ENCODE measurements around the gene MACROD2. TPM values are rescaled to one million over a fixed set of nuclear protein-coding genes. Genes with fewer than 3 reads are reported as not detected.

Gene MACROD2
- polyA plus RNA-seq, 1 donor: 5.4 TPM

- Histone ChIP-seq H3K27me3 (ENCODE audit: control insufficient read depth, insufficient read depth, low read length) (no peaks in the 10 kb centered on the region), H3K36me3 (ENCODE audit: control insufficient read depth, insufficient read depth, low read length) (no peaks in the 10 kb centered on the region), H3K9me3 (ENCODE audit: control insufficient read depth, low read depth, low read length) (no peaks in the 10 kb centered on the region), H3K4me3 (ENCODE audit: low read length) (no peak overlapping the region), H3K4me1 (ENCODE audit: control insufficient read depth, insufficient read depth, low read length) (no peaks in the 10 kb centered on the region), H3K27ac (ENCODE audit: low read length) (no peak overlapping the region)
- no peak for DNase-seq
- WGBS (ENCODE audit: insufficient coverage, low lambda C conversion rate): no CpG with 5 or more reads among the region's 1 CpG
Observed at GRCh38 chr20:15257569-15257870, 1262.2 kb downstream of the MACROD2 start.

- H3K9me3 ChIP-seq (ENCODE audit: control insufficient read depth, low read depth, low read length): no peaks in the 10 kb centered on the region
- DNase-seq: peak in 1 of 2 donors; percentile 72
- H3K27me3 ChIP-seq (ENCODE audit: control insufficient read depth, insufficient read depth, low read length): no peaks in the 10 kb centered on the region
- H3K4me1 ChIP-seq (ENCODE audit: control insufficient read depth, insufficient read depth, low read length): peaks cover 2% of the 10 kb centered on the region
- 0% methylated on average over 1 of the region's 1 CpG for WGBS (ENCODE audit: insufficient coverage, low lambda C conversion rate)
- no peak overlapping the region for H3K27ac ChIP-seq (ENCODE audit: low read length)
- no peak overlapping the region for H3K4me3 ChIP-seq (ENCODE audit: low read length)
- H3K36me3 ChIP-seq (ENCODE audit: control insufficient read depth, insufficient read depth, low read length): no peaks in the 10 kb centered on the region
Observed at GRCh38 chr20:15265581-15266309, 1270.4 kb downstream of the MACROD2 start.

DNA sequence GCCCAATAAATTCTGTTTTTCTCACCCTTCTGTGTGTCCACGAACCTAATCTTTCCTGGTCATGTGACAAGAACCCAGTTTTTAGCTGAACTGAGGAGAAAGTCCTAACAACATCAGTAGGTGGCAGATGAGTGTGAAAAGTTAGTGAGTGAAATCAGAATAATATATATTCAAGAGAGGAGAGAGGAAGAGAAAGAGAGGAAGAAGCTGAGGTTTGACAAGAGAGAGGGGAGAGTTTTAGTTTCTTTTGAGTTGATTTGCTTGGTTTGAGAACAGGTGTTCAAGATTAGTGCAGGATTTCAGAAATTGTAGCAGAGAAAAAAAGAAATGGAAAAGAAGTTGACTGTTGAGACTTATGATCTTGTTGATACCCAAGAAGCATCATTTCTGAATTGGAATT, 1272.6 kb downstream of the MACROD2 start:
- peaks cover 2% of the 10 kb centered on the region for H3K4me1 ChIP-seq (ENCODE audit: control insufficient read depth, insufficient read depth, low read length)
- no CpG with 5 or more reads among the region's 1 CpG for WGBS (ENCODE audit: insufficient coverage, low lambda C conversion rate)

GRCh38 chr20:15278041-15278440, 1282.7 kb downstream of the MACROD2 start:
- no peak for DNase-seq
- no peak overlapping the region for H3K27ac ChIP-seq (ENCODE audit: low read length)
- no peak overlapping the region for H3K4me3 ChIP-seq (ENCODE audit: low read length)
- H3K27me3 ChIP-seq (ENCODE audit: control insufficient read depth, insufficient read depth, low read length): no peaks in the 10 kb centered on the region
- no peaks in the 10 kb centered on the region for H3K36me3 ChIP-seq (ENCODE audit: control insufficient read depth, insufficient read depth, low read length)
- H3K9me3 ChIP-seq (ENCODE audit: control insufficient read depth, low read depth, low read length): no peaks in the 10 kb centered on the region
- H3K4me1 ChIP-seq (ENCODE audit: control insufficient read depth, insufficient read depth, low read length): no peaks in the 10 kb centered on the region

More for the DNA sequence above, 1272.6 kb downstream of the MACROD2 start:
- Histone ChIP-seq H3K4me3 (ENCODE audit: low read length) (no peak overlapping the region), H3K9me3 (ENCODE audit: control insufficient read depth, low read depth, low read length) (no peaks in the 10 kb centered on the region), H3K36me3 (ENCODE audit: control insufficient read depth, insufficient read depth, low read length) (no peaks in the 10 kb centered on the region), H3K27me3 (ENCODE audit: control insufficient read depth, insufficient read depth, low read length) (no peaks in the 10 kb centered on the region), H3K27ac (ENCODE audit: low read length) (no peak overlapping the region)
- DNase-seq: no peak

DNA sequence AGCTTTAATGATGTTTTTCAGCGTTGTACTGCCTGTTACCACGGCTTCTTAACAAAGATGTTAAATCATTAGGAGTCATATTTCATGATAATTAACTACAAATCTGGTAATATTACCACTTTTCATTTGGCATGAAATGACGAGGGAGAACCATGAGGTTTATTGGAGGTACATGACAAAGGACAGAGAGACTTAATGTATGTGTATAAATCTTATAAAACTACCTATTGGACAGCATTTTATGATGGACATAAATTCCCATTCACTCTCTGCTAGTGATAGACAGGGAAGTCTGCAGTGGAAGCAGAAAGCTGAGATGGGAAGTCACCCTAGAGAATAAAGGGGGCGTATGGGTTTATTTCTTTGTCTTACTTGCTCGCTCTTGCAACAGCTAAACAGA, 1292.0 kb downstream of the MACROD2 start:
- Histone ChIP-seq H3K36me3 (ENCODE audit: control insufficient read depth, insufficient read depth, low read length) (no peaks in the 10 kb centered on the region), H3K9me3 (ENCODE audit: control insufficient read depth, low read depth, low read length) (no peaks in the 10 kb centered on the region)
- WGBS (ENCODE audit: insufficient coverage, low lambda C conversion rate): 80% methylated on average over 2 of the region's 5 CpGs

GRCh38 chr20:15288106-15288505, 1292.8 kb downstream of the MACROD2 start:
- no CpG with 5 or more reads among the region's 3 CpGs for WGBS (ENCODE audit: insufficient coverage, low lambda C conversion rate)
- no peak overlapping the region for H3K27ac ChIP-seq (ENCODE audit: low read length)
- no peak for DNase-seq

More for the DNA sequence above, 1292.0 kb downstream of the MACROD2 start:
- no peaks in the 10 kb centered on the region for H3K4me1 ChIP-seq (ENCODE audit: control insufficient read depth, insufficient read depth, low read length)
- DNase-seq: no peak
- H3K27ac ChIP-seq (ENCODE audit: low read length): no peak overlapping the region
- no peak overlapping the region for H3K4me3 ChIP-seq (ENCODE audit: low read length)
- no peaks in the 10 kb centered on the region for H3K27me3 ChIP-seq (ENCODE audit: control insufficient read depth, insufficient read depth, low read length)

DNA sequence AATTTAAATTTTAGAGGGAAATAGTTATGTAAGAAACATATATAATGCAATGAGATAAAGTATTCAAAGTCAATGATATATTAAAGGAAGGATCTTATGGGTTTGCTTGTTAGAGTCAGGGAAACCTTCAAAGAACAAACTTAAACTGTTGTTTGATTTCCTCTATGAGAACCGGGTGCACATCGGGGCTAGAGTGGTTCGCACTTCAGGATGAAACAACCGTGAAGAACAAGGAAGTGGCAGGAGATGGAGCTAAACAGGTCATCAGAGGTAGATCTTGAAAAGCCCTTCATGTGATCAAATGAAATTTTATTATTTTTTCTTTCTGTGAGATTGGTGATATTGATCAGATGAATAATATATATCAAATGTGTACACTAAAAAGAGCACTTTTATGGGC, 1294.0 kb downstream of the MACROD2 start:
- no peak overlapping the region for H3K4me3 ChIP-seq (ENCODE audit: low read length)
- no peak overlapping the region for H3K27ac ChIP-seq (ENCODE audit: low read length)
- WGBS (ENCODE audit: insufficient coverage, low lambda C conversion rate): 98% methylated on average over 4 of the region's 4 CpGs
- H3K27me3 ChIP-seq (ENCODE audit: control insufficient read depth, insufficient read depth, low read length): no peaks in the 10 kb centered on the region
- no peaks in the 10 kb centered on the region for H3K4me1 ChIP-seq (ENCODE audit: control insufficient read depth, insufficient read depth, low read length)
- no peak for DNase-seq
- no peaks in the 10 kb centered on the region for H3K36me3 ChIP-seq (ENCODE audit: control insufficient read depth, insufficient read depth, low read length)
- no peaks in the 10 kb centered on the region for H3K9me3 ChIP-seq (ENCODE audit: control insufficient read depth, low read depth, low read length)

More at GRCh38 chr20:15288106-15288505, 1292.8 kb downstream of the MACROD2 start:
- Histone ChIP-seq H3K36me3 (ENCODE audit: control insufficient read depth, insufficient read depth, low read length) (no peaks in the 10 kb centered on the region), H3K4me1 (ENCODE audit: control insufficient read depth, insufficient read depth, low read length) (no peaks in the 10 kb centered on the region), H3K27me3 (ENCODE audit: control insufficient read depth, insufficient read depth, low read length) (no peaks in the 10 kb centered on the region), H3K9me3 (ENCODE audit: control insufficient read depth, low read depth, low read length) (no peaks in the 10 kb centered on the region), H3K4me3 (ENCODE audit: low read length) (no peak overlapping the region)

DNA sequence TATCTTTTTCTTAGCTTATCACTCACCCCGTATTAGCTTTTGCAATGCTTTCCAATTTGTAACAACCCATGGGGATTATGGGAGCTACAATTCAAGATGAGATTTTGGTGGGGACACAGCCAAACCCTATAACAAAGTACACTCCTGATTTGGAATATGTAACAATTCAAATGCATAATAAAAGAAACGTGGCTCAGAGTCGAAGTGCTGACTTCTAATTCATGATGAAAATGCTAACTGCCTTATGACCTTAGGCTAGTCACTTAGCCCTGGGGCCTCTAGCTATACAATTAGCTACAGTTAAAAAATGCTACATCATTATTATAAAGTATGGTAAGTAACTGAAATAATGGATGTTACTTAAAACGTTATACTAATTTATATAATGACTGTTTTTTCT, 1297.1 kb downstream of the MACROD2 start:
- Histone ChIP-seq H3K4me3 (ENCODE audit: low read length) (no peak overlapping the region), H3K27ac (ENCODE audit: low read length) (no peak overlapping the region), H3K9me3 (ENCODE audit: control insufficient read depth, low read depth, low read length) (no peaks in the 10 kb centered on the region), H3K27me3 (ENCODE audit: control insufficient read depth, insufficient read depth, low read length) (no peaks in the 10 kb centered on the region), H3K4me1 (ENCODE audit: control insufficient read depth, insufficient read depth, low read length) (no peaks in the 10 kb centered on the region), H3K36me3 (ENCODE audit: control insufficient read depth, insufficient read depth, low read length) (no peaks in the 10 kb centered on the region)
- WGBS (ENCODE audit: insufficient coverage, low lambda C conversion rate): 100% methylated on average over 2 of the region's 4 CpGs
- no peak for DNase-seq

GRCh38 chr20:15296422-15296821, 1301.1 kb downstream of the MACROD2 start:
- Histone ChIP-seq H3K36me3 (ENCODE audit: control insufficient read depth, insufficient read depth, low read length) (no peaks in the 10 kb centered on the region), H3K27ac (ENCODE audit: low read length) (no peak overlapping the region), H3K4me3 (ENCODE audit: low read length) (no peak overlapping the region), H3K9me3 (ENCODE audit: control insufficient read depth, low read depth, low read length) (no peaks in the 10 kb centered on the region), H3K4me1 (ENCODE audit: control insufficient read depth, insufficient read depth, low read length) (no peaks in the 10 kb centered on the region), H3K27me3 (ENCODE audit: control insufficient read depth, insufficient read depth, low read length) (no peaks in the 10 kb centered on the region)
- DNase-seq: no peak

- no peaks in the 10 kb centered on the region for H3K9me3 ChIP-seq (ENCODE audit: control insufficient read depth, low read depth, low read length)
- H3K27me3 ChIP-seq (ENCODE audit: control insufficient read depth, insufficient read depth, low read length): no peaks in the 10 kb centered on the region
- no peaks in the 10 kb centered on the region for H3K4me1 ChIP-seq (ENCODE audit: control insufficient read depth, insufficient read depth, low read length)
- no peak overlapping the region for H3K27ac ChIP-seq (ENCODE audit: low read length)
- no peak overlapping the region for H3K4me3 ChIP-seq (ENCODE audit: low read length)
- peak in 1 of 2 donors; percentile 7 for DNase-seq
- H3K36me3 ChIP-seq (ENCODE audit: control insufficient read depth, insufficient read depth, low read length): no peaks in the 10 kb centered on the region
- 100% methylated on average over 2 of the region's 5 CpGs for WGBS (ENCODE audit: insufficient coverage, low lambda C conversion rate)
Observed at GRCh38 chr20:15297059-15297875, 1302.0 kb downstream of the MACROD2 start.

DNA sequence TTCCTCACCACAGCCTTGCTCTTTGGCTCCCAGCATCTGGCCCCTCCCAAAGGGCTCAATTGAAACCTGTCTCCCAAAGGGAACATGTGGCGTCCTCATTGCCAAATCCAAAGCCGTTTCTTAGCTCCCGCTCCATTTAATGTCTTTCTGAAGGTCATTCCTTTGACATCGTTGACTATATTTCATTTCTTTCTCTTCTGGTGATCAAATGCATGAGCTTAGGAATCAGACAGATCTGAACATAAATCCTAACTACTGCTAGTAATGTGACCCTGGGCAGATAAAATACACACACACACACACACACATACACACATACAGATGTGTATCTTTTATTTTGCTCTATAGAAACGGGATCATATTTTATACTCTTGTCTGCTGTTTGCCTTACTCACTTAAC, 1306.8 kb downstream of the MACROD2 start:
- 92% methylated on average over 5 of the region's 5 CpGs for WGBS (ENCODE audit: insufficient coverage, low lambda C conversion rate)
- Histone ChIP-seq H3K4me3 (ENCODE audit: low read length) (no peak overlapping the region), H3K4me1 (ENCODE audit: control insufficient read depth, insufficient read depth, low read length) (no peaks in the 10 kb centered on the region)

More for the DNA sequence above, 1306.8 kb downstream of the MACROD2 start:
- no peak overlapping the region for H3K27ac ChIP-seq (ENCODE audit: low read length)
- no peaks in the 10 kb centered on the region for H3K36me3 ChIP-seq (ENCODE audit: control insufficient read depth, insufficient read depth, low read length)
- H3K9me3 ChIP-seq (ENCODE audit: control insufficient read depth, low read depth, low read length): no peaks in the 10 kb centered on the region
- no peaks in the 10 kb centered on the region for H3K27me3 ChIP-seq (ENCODE audit: control insufficient read depth, insufficient read depth, low read length)
- DNase-seq: no peak
